ENCODE data around the gene DGKQ. TPM values are rescaled to one million over a fixed set of nuclear protein-coding genes. Genes with fewer than 3 reads are reported as not detected.

DGKQ gene
- total and polyA plus RNA-seq, 9 of the 15 experiments (the other 6 are each of a cell fraction or from before 2014, with no cell fraction given): 0.17 to 22.0 (median 5.6) TPM

- no peak for TF ChIP-seq HES1 (IDR thresholded peaks at IDR 0.05; ENCODE audit: low read depth)
- TF ChIP-seq XRCC5 (IDR thresholded peaks at IDR 0.05; ENCODE audit: low read depth, low read length): no peak
- TF ChIP-seq COPS2 (conservative IDR thresholded peaks at IDR 0.05): no peak
- peak; percentile 87 for TF ChIP-seq USF1 (CRISPR knock-in tag; IDR thresholded peaks at IDR 0.05)
- TF ChIP-seq RBM34 (IDR thresholded peaks at IDR 0.05; ENCODE audit: borderline replicate concordance, insufficient read depth, low read length): no peak
- TF ChIP-seq PRMT5 (CRISPR knock-in tag; IDR thresholded peaks at IDR 0.05): no peak
- TF ChIP-seq GTF2A2 (tag; IDR thresholded peaks at IDR 0.05): no peak
- peak; percentile 54 for TF ChIP-seq RAD51 (IDR thresholded peaks at IDR 0.05; ENCODE audit: borderline replicate concordance, low read depth)
- no peak for TF ChIP-seq ZNF212 (CRISPR knock-in tag; IDR thresholded peaks at IDR 0.05)
- TF ChIP-seq SIX5 (IDR thresholded peaks at IDR 0.05; ENCODE audit: borderline replicate concordance in 1 of 2, insufficient read depth in 1 of 2, low read depth in 1 of 2, low read length in 2 of 2): no peak
- no peak for TF ChIP-seq ZNF165 (CRISPR knock-in tag; IDR thresholded peaks at IDR 0.05; ENCODE audit: borderline replicate concordance)
- TF ChIP-seq ZNF282 (CRISPR knock-in tag; IDR thresholded peaks at IDR 0.05): 0 out of 2 replicates have a peak, but pooled peaks have one; percentile 46
- no peak for TF ChIP-seq HMG20A (CRISPR knock-in tag; conservative IDR thresholded peaks at IDR 0.05)
- no peak for TF ChIP-seq PTBP1 (IDR thresholded peaks at IDR 0.05; ENCODE audit: low read depth, low read length)
- peak; percentile 65 for TF ChIP-seq HNRNPLL (IDR thresholded peaks at IDR 0.05; ENCODE audit: low read depth, low read length, poor library complexity, severe bottlenecking)
- TF ChIP-seq CGGBP1 (CRISPR knock-in tag; IDR thresholded peaks at IDR 0.05): no peak
- TF ChIP-seq CREBBP (IDR thresholded peaks at IDR 0.05; ENCODE audit: low read depth, low read length): no peak
- TF ChIP-seq HNRNPK (IDR thresholded peaks at IDR 0.05; ENCODE audit: low read depth, low read length, poor library complexity, severe bottlenecking): no peak
- TF ChIP-seq ZNF134 (CRISPR knock-in tag; conservative IDR thresholded peaks at IDR 0.05): no peak
- no peak for TF ChIP-seq SNRNP70 (optimal IDR thresholded peaks at IDR 0.05; ENCODE audit: low read depth, low read length)
- no peak for TF ChIP-seq ZNF449 (CRISPR knock-in tag; IDR thresholded peaks at IDR 0.05)
- no peak for TF ChIP-seq HDAC3 (IDR thresholded peaks at IDR 0.05; ENCODE audit: borderline replicate concordance, partially characterized antibody)
- TF ChIP-seq NONO (IDR thresholded peaks at IDR 0.05; ENCODE audit: low read depth in 2 of 2, low read length in 1 of 2): peak; percentile 67 to 86
- no peak for TF ChIP-seq MEIS2 (IDR thresholded peaks at IDR 0.05; ENCODE audit: partially characterized antibody)
- no peak for TF ChIP-seq C11orf30 (IDR thresholded peaks at IDR 0.05; ENCODE audit: low read depth)
- TF ChIP-seq ZNF707 (CRISPR knock-in tag; conservative IDR thresholded peaks at IDR 0.05): no peak
- no peak for TF ChIP-seq ZNF584 (CRISPR knock-in tag; IDR thresholded peaks at IDR 0.05; ENCODE audit: low read depth)
Measured at GRCh38 chr4:986879-987623, 13.7 kb upstream of the DGKQ start, which contains the start of gene IDUA (continued).
